NCI-H146 treated with DMSO at 0.1 percent for 48 hours (cell line): ENCODE measurements around the gene FRMD5.

Experiments used
- DNase-seq: peaks from one replicate; lab custom pipeline; 2025; ENCODE audit not compliant: unreplicated experiment; lab: John Stamatoyannopoulos, UW

FRMD5 gene

DNA sequence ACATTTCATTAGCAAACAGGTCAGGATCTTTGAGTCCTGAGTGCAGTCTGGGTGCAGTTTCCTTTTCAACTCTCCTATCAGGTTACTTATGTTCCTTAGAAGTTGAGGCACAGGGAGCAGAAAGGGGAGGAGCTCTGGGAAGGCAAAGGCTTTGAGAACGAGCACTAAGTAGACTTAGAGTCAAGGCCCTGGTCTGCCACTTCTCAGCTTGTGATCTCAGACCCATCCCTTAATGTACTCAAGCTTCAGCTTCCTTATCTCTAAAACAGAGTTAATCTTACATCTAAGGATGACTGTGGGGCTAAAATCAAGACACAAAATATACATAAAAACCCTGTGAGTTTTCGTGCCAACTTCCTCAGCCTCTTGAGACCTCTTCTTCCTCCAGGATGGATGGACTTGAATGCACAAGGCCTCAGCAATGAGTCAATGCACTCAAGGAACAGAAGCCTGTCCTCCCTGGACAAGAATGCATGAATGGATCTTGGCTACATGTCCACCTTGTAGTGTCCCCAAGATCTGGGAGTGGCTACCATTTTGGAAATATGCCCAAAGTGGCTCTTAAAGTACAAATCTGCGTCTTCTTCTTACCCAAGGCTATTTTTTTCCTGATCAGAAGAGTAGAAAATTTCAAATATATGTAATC lies 263.2 kb downstream of the FRMD5 start:
- DNase-seq = no peak

- no peak for DNase-seq
These were observed 264.0 kb downstream of the FRMD5 start for GRCh38 chr15:43931119-43931518.

DNA sequence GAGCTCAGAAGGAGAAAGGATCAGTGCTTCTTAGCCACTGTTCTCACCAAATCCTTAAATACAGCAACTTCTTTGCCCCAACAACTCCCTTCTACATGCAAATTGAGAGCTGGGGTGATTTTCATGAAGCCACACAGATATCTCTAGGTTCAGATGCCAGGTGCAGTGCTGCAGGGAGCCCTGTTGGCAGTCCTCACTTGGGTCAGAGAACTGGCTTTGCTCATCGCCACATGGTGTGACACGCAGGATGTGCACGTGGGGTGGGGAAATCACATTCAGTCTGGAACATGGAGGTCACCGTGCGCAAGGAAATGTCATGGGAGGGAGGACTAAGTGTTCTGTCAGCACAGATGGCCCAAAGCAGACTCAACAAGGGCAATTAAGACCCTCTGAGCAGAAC lies 264.5 kb downstream of the FRMD5 start:
- DNase-seq = no peak

- DNase-seq = no peak
These were observed 265.0 kb downstream of the FRMD5 start for GRCh38 chr15:43930079-43930478.

DNA sequence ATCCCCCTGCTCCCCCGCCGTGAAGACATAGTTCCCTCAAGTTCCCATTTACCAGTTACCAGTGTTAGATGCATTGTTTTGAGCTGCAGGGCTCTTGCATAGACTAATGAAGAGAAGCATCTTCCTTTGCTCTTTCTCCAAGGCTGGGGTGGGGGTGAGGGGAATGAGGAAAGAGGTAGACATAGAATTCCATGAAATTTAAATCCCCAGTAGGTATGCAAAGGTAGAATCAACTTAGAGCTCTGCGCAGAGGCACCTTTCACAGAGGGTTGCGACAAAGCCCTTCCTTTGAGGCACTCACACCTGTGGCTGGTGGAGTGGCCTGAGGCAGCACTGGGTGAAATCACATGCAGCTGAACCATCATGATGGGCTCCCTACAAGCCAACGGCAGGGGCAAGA lies 266.9 kb downstream of the FRMD5 start:
- DNase-seq = no peak

- DNase-seq = no peak
These were observed 267.9 kb downstream of the FRMD5 start for GRCh38 chr15:43927203-43927602.

DNA sequence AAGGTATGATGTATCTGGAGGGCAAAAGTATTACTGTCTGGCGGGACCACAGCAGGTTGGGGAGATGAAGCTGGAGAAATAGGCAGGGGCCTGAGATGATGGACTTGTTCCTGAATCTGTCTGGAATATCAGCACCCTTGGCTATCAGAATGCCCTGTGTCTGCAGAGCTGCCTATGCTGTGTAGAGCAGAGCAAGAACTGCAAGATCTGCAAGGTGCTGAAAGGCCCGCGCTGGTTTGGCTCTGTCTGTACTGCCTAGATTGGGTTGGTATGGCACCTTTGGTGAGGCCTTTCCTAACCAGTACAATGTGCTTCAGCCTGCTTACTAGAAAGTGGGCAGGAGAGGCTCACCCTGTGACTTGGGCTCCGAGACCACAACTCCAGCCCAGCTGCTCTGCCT lies 271.5 kb downstream of the FRMD5 start:
- no peak for DNase-seq

- DNase-seq = no peak
These were observed 273.1 kb downstream of the FRMD5 start for GRCh38 chr15:43922021-43922420.

- no peak for DNase-seq
These were observed 274.3 kb downstream of the FRMD5 start for GRCh38 chr15:43920815-43921214.

DNA sequence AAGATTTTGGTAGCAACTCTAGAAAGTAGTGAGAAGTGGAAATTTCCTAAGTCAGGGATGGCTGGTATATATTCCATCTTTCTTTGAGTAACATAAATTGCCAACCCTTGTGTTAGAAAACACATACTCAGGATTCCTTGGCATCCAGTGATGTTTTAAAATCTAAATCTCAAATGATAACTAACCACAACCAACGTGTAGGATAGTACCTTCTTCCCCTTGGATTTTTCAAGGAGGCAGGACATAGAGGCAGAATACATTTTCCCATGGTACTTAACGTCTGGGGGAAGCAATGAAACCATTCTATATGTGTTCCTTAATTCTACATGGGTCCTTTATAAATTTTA lies 274.8 kb downstream of the FRMD5 start:
- DNase-seq = no peak

- no peak for DNase-seq
These were observed 275.4 kb downstream of the FRMD5 start for GRCh38 chr15:43919540-43920253.

DNA sequence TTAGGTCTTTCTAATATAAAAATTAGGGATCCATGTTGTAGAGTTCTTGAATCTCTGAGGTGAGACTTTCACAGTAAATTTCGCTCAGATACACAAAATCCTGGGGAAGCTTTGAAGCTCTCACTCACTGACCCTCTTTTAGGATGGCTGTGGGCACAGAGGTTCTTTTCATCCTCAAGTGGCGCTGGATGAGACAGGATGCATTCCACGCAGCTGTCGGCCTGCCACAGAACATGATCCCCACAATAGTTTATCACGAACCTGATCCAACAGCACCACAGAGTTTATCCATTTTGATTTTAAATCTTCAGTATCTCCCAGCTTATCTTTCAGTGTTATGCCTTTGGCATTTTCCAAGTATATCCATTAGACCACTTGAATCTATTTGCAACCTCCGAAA lies 276.4 kb downstream of the FRMD5 start:
- DNase-seq = no peak

DNA sequence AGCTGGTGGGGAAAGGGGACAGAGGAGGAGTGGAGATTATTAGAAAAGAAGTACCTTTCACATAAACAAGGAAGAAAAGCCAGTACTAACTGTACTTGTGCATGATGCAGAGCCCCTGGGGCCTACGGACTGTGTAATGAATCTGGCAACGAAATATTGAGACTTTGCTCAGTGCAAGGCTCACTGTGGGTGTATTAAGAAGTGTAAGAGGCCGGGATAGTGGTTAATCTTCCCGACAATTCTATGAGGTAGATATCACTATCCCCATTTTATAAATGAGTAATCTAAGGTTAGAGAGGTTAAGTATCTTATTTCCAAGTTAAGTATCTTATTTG lies 278.8 kb downstream of the FRMD5 start:
- no peak for DNase-seq

- DNase-seq = no peak
These were observed 279.3 kb downstream of the FRMD5 start for GRCh38 chr15:43915631-43916325.

DNA sequence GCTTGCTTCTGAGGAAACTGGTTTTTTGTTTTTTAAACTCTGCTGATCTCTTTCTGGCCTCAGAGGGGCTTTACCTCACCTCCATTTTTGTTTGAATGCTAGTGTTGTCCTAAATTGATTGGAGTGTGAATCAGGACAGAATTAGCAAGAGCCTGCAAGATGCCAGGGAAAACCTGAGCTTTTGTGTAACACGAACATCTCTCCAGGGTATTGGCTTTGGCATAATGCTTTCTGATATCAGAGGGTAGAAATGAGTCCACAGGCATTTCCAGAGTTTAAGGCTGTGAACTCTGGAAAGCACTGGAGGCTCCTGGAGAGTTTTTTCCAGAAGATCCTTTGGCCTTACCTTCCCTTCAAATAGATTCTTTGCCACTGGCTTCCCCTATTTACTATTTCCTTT lies 281.1 kb downstream of the FRMD5 start:
- DNase-seq = no peak

- DNase-seq = no peak
These were observed 281.9 kb downstream of the FRMD5 start for GRCh38 chr15:43913026-43913780.

- no peak for DNase-seq
These were observed 282.9 kb downstream of the FRMD5 start for GRCh38 chr15:43912208-43912607.

DNA sequence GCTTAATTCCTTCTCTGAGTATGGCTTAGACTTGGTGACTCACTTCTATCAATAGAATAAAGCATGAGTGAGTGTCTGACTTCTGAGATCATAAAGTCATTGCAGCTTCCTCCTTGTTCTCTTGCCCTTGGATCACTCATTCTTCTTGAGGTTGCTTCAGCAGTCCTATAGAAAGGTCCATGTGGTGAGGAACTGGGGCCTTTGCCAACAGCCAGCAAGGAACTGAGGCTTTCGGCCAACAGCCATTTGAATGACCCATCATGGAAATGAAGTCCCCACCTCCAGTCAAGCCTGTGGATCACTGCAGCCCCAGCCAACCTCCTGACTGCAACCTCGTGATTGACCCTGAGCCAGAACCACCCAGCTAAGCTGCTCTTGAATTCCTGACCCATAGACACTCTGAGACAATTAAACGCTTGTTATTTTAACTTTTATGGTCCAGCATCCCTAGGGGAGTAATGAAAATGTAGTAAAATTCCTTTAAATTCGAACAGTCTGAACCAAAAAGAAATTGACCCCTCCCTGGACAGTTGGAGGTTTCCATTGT lies 283.8 kb downstream of the FRMD5 start:
- DNase-seq = no peak

DNA sequence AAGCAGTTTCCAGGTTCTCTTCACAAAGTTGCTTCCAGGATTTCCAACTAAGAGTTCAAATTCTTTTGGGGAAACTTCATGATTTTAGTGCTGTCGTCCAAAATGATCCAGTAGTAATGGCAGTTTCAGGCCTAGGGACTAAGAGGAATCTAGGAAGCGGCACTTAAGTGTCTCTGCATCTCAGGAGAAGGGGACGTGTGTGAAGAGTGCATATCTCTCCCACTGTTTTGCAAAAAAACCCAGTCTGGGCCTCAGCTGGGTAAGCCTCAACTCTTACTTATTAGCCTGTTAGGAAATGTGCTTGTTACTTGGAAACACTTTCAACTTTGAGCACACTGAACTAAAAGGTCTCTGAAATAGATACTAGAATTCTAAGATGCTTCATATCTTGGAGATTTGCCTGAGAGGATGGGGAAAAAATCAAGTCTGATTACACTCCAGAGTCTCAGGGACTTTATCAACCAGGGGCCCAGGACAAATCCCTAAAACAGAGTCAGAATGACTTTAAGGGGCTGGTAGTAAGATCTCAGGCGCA lies 286.5 kb downstream of the FRMD5 start:
- no peak for DNase-seq

DNA sequence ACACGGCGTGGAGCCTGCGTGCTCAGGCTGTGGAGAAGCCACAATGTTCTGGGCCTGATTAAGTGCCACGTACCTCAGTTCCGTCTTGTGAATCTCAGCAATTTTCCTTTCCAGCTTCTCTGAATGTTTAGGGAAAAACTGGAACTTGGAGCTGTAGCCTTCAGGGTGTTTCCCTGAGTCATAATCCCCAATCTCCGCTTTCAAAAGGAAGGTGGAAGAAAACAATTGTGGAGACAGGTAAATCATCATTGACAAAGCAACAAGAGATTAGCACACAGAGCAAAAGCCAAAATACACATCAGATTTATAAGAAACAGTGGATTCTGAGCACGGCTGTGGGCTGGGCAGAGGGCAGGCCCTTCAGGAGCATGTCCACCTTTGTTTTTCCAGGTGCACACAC lies 289.3 kb downstream of the FRMD5 start:
- DNase-seq = no peak

GRCh38 chr15:43903864-43904290 lies 291.2 kb downstream of the FRMD5 start:
- peak; percentile 15 for DNase-seq
